VCaP (cell line): ENCODE data around the gene RTL1.

ENCODE experiments used
- H3K27ac ChIP-seq: fragments of 450-650 bp; 2 replicates; pipeline ENCODE4 v1.5.1; 2017
- CTCF ChIP-seq: fragments of 450-650 bp; conservative IDR thresholded peaks from 2 replicates; pipeline ENCODE4 v1.5.1; 2017; ENCODE audit warnings: mild to moderate bottlenecking, moderate library complexity

Gene RTL1

DNA sequence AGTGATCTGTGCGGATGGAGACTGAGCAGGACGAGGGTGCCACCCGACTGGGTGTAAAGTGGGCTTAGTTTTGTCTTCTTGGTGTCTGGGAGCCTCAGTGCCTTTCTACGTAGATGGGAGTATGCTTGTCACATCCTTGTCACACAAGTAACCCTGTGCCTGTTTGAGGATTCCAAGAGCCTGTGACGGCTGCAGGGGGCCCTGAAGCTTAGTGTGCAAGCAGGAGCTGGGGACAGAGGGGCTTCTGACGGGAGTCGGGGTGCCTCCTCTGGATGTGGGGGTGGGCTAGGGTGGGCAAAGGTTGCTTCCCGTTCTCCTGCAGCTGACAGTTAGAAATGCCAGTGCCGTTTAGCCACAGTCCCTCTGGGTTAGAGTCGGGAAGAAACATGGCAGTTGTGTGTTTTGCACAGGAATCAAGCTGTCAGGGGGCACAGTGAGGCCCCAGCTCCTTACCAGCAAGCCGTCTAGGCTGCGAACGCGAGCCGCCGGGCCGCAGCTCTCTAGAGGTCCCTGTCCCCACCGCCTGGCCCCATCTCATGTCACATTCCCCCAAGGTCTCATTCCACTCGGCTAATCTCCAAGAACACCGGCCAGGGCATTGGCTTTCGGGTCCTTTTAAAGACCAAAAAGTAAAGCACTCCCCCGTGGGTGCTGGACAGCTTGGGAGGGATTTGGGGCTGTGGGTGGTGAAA, 7.0 kb downstream of the RTL1 start:
- H3K27ac ChIP-seq = no peak overlapping the region
- no peak for TF ChIP-seq CTCF

- H3K27ac ChIP-seq = no peak overlapping the region
- no peak for TF ChIP-seq CTCF
Measured at GRCh38 chr14:100895411-100895810, 8.1 kb downstream of the RTL1 start.

DNA sequence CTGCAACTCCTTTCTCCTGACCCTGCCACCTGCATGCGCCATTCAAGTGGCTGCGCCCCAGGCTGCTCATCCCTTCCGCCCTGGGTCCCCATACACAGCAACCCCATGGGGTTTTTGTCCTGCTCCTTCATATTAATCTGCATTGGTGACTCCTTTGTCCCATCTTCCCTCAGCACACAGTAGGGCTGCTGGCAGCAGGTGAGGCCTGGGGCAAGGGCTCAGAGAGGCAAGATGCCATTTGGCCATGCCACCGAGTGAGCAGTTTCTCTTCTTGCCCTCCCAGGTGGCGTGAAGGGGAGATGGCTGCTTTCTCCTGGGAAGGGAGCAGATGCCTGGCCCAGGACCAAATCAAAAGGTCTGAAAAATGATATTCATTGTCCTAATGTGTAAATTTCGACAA, 9.1 kb downstream of the RTL1 start:
- H3K27ac ChIP-seq = no peak overlapping the region
- TF ChIP-seq CTCF = no peak

GRCh38 chr14:100893760-100894159, 9.8 kb downstream of the RTL1 start:
- no peak overlapping the region for H3K27ac ChIP-seq
- TF ChIP-seq CTCF = no peak

DNA sequence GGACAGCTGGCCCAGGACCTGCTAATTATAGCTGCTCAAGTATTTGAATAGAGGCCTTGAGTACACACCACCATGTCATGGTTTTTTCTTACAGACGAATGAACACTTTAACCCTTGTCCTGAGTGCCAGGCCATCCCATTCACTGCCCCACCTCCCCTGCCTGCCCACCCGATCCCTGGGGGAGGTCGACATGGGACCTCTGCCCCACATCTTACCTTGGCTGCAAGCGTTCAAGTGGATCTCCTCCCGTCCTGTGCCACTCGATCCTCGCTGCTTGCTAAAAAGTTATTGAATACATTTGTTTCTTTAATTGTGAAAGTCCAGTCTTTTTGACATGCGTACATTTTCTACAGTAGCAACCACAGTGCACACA, 10.3 kb downstream of the RTL1 start:
- TF ChIP-seq CTCF = no peak
- H3K27ac ChIP-seq = no peak overlapping the region

GRCh38 chr14:100892496-100893227, 10.9 kb downstream of the RTL1 start:
- no peak overlapping the region for H3K27ac ChIP-seq
- TF ChIP-seq CTCF = no peak

- no peak for TF ChIP-seq CTCF
- H3K27ac ChIP-seq = no peak overlapping the region
Measured at GRCh38 chr14:100891501-100892445, 11.7 kb downstream of the RTL1 start.
